Activated naive CD8-positive, alpha-beta T cell treated with anti-CD3 and anti-CD28 coated beads for 36 hours (primary cell): ENCODE results near the gene RAD9A. TPM values are rescaled to one million over a fixed set of nuclear protein-coding genes. Genes with fewer than 3 reads are reported as not detected.
A peak's percentile ranks its signal among the peaks of the same experiment; 100 is the strongest.

Experiments
- DNase-seq: peaks from one replicate; pipeline ENCODE4 v3.0.0; 2021
- H3K27ac Mint-ChIP-seq: one replicate; pipeline ENCODE4 v1.8.0; 2022; ENCODE audit warnings: mild to moderate bottlenecking, moderate library complexity, mixed read lengths
- H3K27me3 Mint-ChIP-seq: one replicate; pipeline ENCODE4 v1.8.0; 2022; ENCODE audit warnings: mild to moderate bottlenecking, mixed read lengths
- H3K36me3 Mint-ChIP-seq: one replicate; pipeline ENCODE4 v1.8.0; 2021; ENCODE audit warnings: mild to moderate bottlenecking, mixed read lengths
- H3K4me1 Mint-ChIP-seq: one replicate; pipeline ENCODE4 v1.8.0; 2021; ENCODE audit warnings: mixed read lengths
- H3K4me3 Mint-ChIP-seq: one replicate; pipeline ENCODE4 v1.8.0; 2022; ENCODE audit warnings: mild to moderate bottlenecking, moderate library complexity, mixed read lengths
- H3K9me3 Mint-ChIP-seq: one replicate; pipeline ENCODE4 v1.8.0; 2022; ENCODE audit warnings: mixed read lengths
- total RNA-seq, 2 experiments: library from RNA; stranded (reverse); gene quantifications; one replicate each; pipeline ENCODE4 v1.2.3, GENCODE V29; 2021

Gene RAD9A
- total RNA-seq, 2 experiments from 2014 or later: 31.2 to 33.7 TPM

- no peaks in the 10 kb centered on the region for H3K9me3 Mint-ChIP-seq
- H3K4me1 Mint-ChIP-seq: peaks cover 26% of the 10 kb centered on the region
- H3K36me3 Mint-ChIP-seq: peaks cover 6% of the 10 kb centered on the region
- peak within 1 kb of the TSS; percentile 96 for H3K4me3 Mint-ChIP-seq
- DNase-seq: peak; percentile 97
- peaks cover 3% of the 10 kb centered on the region for H3K27me3 Mint-ChIP-seq
- H3K27ac Mint-ChIP-seq: peak within 1 kb of the TSS; percentile 97
These were observed 36.5 kb downstream of the RAD9A start, which contains the start of gene RPS6KB2 for GRCh38 chr11:67428052-67429001. TSS of gene RPS6KB2 (plus strand) at chr11:67428494. CDS start at chr11:67428546, 52 bp downstream.

DNA sequence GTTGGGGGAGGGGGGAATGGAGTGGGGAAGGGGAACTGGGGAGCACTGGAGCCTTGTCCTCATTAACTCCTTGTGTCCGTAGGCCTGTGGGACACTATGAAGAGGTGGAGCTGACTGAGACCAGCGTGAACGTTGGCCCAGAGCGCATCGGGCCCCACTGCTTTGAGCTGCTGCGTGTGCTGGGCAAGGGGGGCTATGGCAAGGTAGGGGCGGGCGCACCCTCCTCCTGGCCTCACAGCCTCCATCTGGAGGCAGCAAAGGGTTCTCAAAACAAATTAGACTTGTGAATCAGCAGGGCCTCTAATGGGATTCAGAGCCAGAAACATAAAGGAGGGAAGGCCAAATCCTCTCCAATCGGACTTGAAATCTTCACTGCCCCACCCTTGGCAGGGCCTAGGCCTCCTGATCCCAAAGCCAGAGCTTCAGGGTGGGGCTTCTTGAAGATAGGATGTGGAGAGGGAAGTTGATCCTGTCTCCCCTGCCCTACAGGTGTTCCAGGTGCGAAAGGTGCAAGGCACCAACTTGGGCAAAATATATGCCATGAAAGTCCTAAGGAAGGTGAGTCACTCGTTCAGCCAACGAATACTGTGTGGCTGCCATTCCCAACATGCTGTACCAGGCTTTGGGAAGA lies 37.4 kb downstream of the RAD9A start:
- Mint-ChIP-seq H3K36me3 (peaks cover 9% of the 10 kb centered on the region), H3K27ac (peak overlapping the region; percentile 97), H3K9me3 (no peaks in the 10 kb centered on the region), H3K27me3 (peaks cover 3% of the 10 kb centered on the region), H3K4me1 (peaks cover 30% of the 10 kb centered on the region), H3K4me3 (peak overlapping the region; percentile 96)
- DNase-seq: no peak

GRCh38 chr11:67429722-67430121 lies 37.9 kb downstream of the RAD9A start:
- peaks cover 3% of the 10 kb centered on the region for H3K27me3 Mint-ChIP-seq
- DNase-seq: no peak
- H3K9me3 Mint-ChIP-seq: no peaks in the 10 kb centered on the region
- peaks cover 32% of the 10 kb centered on the region for H3K4me1 Mint-ChIP-seq
- H3K4me3 Mint-ChIP-seq: peak overlapping the region; percentile 96
- peaks cover 9% of the 10 kb centered on the region for H3K36me3 Mint-ChIP-seq
- H3K27ac Mint-ChIP-seq: no peak overlapping the region

GRCh38 chr11:67431346-67432249 lies 39.8 kb downstream of the RAD9A start:
- peak overlapping the region; percentile 87 for H3K27ac Mint-ChIP-seq
- H3K36me3 Mint-ChIP-seq: peaks cover 20% of the 10 kb centered on the region
- no peak overlapping the region for H3K4me3 Mint-ChIP-seq
- H3K9me3 Mint-ChIP-seq: no peaks in the 10 kb centered on the region
- peaks cover 39% of the 10 kb centered on the region for H3K4me1 Mint-ChIP-seq
- peaks cover 3% of the 10 kb centered on the region for H3K27me3 Mint-ChIP-seq
- DNase-seq: no peak

DNA sequence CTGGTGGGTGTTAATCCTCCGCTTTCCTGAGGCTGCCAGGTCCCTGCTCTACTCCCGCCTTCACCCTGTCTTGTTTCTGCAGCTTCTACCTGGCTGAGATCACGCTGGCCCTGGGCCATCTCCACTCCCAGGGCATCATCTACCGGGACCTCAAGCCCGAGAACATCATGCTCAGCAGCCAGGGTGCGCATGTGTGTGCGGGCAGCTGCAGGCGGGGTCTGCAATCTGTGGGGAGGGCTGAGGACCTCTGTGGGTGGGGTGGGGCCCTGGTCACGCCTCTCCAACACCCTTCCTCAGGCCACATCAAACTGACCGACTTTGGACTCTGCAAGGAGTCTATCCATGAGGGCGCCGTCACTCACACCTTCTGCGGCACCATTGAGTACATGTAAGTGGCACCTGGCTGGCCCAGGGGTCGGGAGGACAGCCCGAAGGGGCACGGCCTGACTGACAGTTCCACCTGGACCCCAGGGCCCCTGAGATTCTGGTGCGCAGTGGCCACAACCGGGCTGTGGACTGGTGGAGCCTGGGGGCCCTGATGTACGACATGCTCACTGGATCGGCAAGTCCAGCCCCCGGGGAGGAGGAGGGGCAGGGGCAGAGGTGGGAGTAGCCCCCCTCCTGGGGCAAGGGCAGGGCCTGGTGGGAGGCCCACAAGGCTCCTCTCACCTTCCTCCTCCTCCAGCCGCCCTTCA lies 41.0 kb downstream of the RAD9A start:
- H3K4me1 Mint-ChIP-seq: peaks cover 32% of the 10 kb centered on the region
- peak overlapping the region; percentile 32 for H3K4me3 Mint-ChIP-seq

DNA sequence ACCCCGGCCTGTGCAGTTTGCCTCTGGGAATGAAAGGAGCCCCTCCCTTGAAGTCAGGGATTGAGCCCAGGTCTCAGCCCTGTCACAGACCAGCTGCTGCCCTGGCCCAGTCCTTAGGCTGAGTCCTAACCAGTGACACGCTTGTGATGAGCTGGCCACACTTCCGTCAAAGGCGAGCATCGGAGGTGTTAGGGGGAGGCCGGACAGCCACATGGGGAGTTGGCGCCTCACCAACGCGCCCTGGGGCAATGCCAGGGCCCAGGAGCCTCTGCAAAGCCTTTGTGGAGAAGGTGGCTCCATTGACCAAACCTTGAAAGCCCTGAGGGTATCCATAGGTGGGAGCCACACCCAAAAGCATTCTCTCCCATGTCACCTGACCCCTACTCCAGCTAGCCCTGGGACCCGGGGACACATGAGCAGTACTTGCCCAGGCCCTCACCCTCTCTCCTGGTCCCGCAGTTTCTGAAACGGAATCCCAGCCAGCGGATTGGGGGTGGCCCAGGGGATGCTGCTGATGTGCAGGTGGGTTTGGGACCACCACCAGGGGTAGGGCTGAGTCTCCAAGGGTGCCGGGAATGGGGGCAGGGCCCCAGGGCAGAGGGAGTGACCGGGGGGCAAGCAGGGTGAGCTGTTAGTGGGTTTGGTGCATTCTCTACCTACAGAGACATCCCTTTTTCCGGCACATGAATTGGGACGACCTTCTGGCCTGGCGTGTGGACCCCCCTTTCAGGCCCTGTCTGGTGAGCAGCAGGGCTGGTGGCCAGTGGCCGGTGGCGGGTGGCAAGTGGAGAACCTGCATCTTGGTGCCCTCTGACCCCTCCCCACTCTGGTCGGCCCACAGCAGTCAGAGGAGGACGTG lies 42.0 kb downstream of the RAD9A start:
- no peak for DNase-seq
- H3K36me3 Mint-ChIP-seq: peaks cover 36% of the 10 kb centered on the region

More for the DNA sequence above, 41.0 kb downstream of the RAD9A start:
- peaks cover 3% of the 10 kb centered on the region for H3K27me3 Mint-ChIP-seq
- DNase-seq: no peak
- H3K9me3 Mint-ChIP-seq: no peaks in the 10 kb centered on the region
- H3K36me3 Mint-ChIP-seq: peaks cover 29% of the 10 kb centered on the region
- H3K27ac Mint-ChIP-seq: peak overlapping the region; percentile 87

GRCh38 chr11:67434395-67434881 lies 42.7 kb downstream of the RAD9A start:
- Mint-ChIP-seq H3K36me3 (peaks cover 40% of the 10 kb centered on the region), H3K4me3 (peak overlapping the region; percentile 60), H3K4me1 (peaks cover 34% of the 10 kb centered on the region), H3K9me3 (no peaks in the 10 kb centered on the region), H3K27me3 (no peaks in the 10 kb centered on the region), H3K27ac (peak overlapping the region; percentile 87)
- no peak for DNase-seq

More for the DNA sequence above, 42.0 kb downstream of the RAD9A start:
- no peaks in the 10 kb centered on the region for H3K9me3 Mint-ChIP-seq
- peaks cover 32% of the 10 kb centered on the region for H3K4me1 Mint-ChIP-seq
- peak overlapping the region; percentile 60 for H3K4me3 Mint-ChIP-seq
- peak overlapping the region; percentile 87 for H3K27ac Mint-ChIP-seq
- H3K27me3 Mint-ChIP-seq: peaks cover under 1% of the 10 kb centered on the region

- Mint-ChIP-seq H3K36me3 (peaks cover 45% of the 10 kb centered on the region), H3K9me3 (no peaks in the 10 kb centered on the region), H3K4me3 (peak overlapping the region; percentile 91), H3K27ac (peak overlapping the region; percentile 93), H3K4me1 (peaks cover 39% of the 10 kb centered on the region), H3K27me3 (no peaks in the 10 kb centered on the region)
- peak; percentile 56 for DNase-seq
These were observed 43.4 kb downstream of the RAD9A start for GRCh38 chr11:67435031-67435726.

DNA sequence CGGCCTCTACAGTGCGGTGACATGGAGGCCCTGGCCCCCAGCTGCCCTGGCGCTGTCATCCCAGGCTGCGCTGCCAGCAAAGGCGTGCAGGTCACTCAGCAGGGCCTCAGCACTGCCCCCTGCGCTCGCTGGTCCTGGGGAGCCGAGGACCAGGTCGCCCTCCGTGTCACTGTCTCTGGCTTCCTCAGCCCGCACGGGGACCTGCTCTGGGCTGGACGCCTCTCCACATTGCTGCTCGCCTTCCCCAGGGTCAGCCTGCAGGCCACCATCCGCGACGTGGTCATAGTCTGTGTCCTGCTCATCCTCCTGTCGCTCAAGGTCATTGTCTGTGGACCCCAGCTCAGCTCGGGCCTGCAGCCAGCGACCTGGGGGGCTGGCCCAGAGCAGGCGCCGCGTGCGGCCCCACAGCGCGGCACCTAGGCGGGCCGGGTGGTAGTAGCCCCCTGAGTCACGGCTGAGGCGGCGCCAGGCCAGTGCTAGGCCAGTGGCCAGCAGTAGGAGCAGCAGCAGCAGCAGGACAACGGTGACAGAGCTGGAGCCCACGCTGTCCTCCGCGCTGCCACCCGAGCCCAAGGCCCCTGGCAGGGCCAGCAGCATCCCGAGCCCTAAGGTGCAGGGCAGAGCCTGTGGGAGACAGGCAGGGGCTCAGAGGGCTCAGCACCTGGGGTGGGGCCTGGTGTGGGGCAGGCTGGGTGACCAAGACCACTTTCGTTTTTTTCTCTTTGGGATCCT lies 44.1 kb downstream of the RAD9A start:
- Mint-ChIP-seq H3K4me1 (peaks cover 43% of the 10 kb centered on the region), H3K4me3 (peak overlapping the region; percentile 91), H3K9me3 (no peaks in the 10 kb centered on the region), H3K36me3 (peaks cover 45% of the 10 kb centered on the region), H3K27ac (peak overlapping the region; percentile 93), H3K27me3 (no peaks in the 10 kb centered on the region)
- DNase-seq: no peak

DNA sequence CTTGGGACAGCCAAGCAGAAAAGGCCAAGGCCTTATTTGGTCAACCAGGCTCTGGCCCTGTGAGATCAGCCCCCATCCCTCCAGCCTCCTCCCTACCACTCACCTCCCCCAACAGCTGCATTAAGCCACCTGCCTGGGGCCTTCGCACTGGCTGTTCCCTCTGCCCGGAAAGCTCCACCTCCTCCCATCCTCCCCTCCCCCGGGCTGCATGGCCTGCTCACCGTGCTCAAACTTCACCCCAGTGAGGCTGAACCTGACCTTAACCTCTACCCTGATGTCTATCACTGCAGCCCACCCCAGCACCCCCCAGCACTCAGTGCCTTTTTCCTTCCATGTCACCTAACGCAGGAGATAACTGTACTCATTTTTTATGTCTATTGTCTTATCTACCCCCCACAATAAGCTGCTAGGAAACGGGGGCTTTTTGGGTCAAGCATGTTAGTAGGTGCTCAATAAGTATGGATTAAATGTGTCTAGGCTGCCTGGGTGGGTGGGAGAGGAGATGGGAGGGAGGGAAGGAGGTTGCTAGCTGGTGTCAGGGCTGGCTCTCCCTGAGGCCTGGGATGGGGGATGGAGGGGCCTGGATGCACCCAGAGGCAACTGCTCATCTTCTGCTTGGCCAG lies 44.8 kb downstream of the RAD9A start:
- Mint-ChIP-seq H3K4me3 (peak overlapping the region; percentile 91), H3K36me3 (peaks cover 45% of the 10 kb centered on the region)

GRCh38 chr11:67437082-67437808 lies 45.5 kb downstream of the RAD9A start, which contains the start of gene PTPRCAP:
TSS of gene PTPRCAP (minus strand) at chr11:67437682. CDS start at chr11:67437619, 63 bp downstream.
- H3K36me3 Mint-ChIP-seq: peaks cover 45% of the 10 kb centered on the region
- H3K4me1 Mint-ChIP-seq: peaks cover 43% of the 10 kb centered on the region
- H3K9me3 Mint-ChIP-seq: no peaks in the 10 kb centered on the region
- no peaks in the 10 kb centered on the region for H3K27me3 Mint-ChIP-seq
- peak within 1 kb of the TSS; percentile 91 for H3K4me3 Mint-ChIP-seq
- peak within 1 kb of the TSS; percentile 93 for H3K27ac Mint-ChIP-seq
- peak; percentile 80 for DNase-seq

More for the DNA sequence above, 44.8 kb downstream of the RAD9A start:
- Mint-ChIP-seq H3K27ac (peak overlapping the region; percentile 93), H3K9me3 (no peaks in the 10 kb centered on the region), H3K27me3 (no peaks in the 10 kb centered on the region), H3K4me1 (peaks cover 50% of the 10 kb centered on the region)
- DNase-seq: peak; percentile 84
